K562 (cell line): ENCODE results near the gene UNKL. TPM values are rescaled to one million over a fixed set of nuclear protein-coding genes. Genes with fewer than 3 reads are reported as not detected.

ENCODE experiments used
- ATAC-seq: fragments of 200-7000 bp; cut with Tn5 transposase; 3 replicates; pipeline ENCODE4 v1.9.1; 2020; ENCODE audit warnings: moderate library complexity
- BruUV-seq: library from RNA; stranded (reverse); fragments of 400-500 nt; replicated peaks from 2 replicates; lab custom pipeline; 2021; lab: Mats Ljungman, UMichigan
- CTCF ChIA-PET: fragments of 300-600 bp; formaldehyde crosslinking; extraction: SDS; loops from one replicate; lab custom pipeline; 2021; ENCODE audit warnings: low intra/inter-chr PET ratio; lab: Yijun Ruan, JAX
- POLR2A ChIA-PET: fragments of 300-600, 350-650 bp; sonication (Branson Sonifier 250); formaldehyde crosslinking; extraction: SDS; loops from one replicate; lab custom pipeline; 2021; ENCODE audit warnings: antibody characterized with exemption, inconsistent platforms; lab: Yijun Ruan, JAX
- DNase-seq, 4 experiments: peaks; one replicate each; pipeline versions ENCODE4 v3.0.0 to v3.0.0-alpha.2; 2011 to 2018; ENCODE audit warnings: low spot score in 3 of 4, mixed read lengths in 3 of 4; ENCODE audit errors: extremely low read depth in 1 of 4
- FAIRE-seq: peaks from 2 replicates; lab custom pipeline; 2011; peaks lifted over from hg19 to GRCh38; lab: Jason Lieb, UNC
- H2AFZ ChIP-seq: 2 replicates; pipeline ENCODE4 v1.6.0; 2011; ENCODE audit warnings: low read depth, low read length, control low read depth, inconsistent platforms
- H3K27ac ChIP-seq: fragments of 200-600 bp; 3 replicates; pipeline ENCODE4 v1.8.0; 2011; ENCODE audit warnings: low read depth, mild to moderate bottlenecking, control low read depth, inconsistent platforms, low read length, moderate library complexity, mixed read lengths; ENCODE audit errors: extremely low read depth
- H3K27me3 ChIP-seq, 2 experiments: fragments of 300-600 bp in 1 of 2; 2 replicates in 1 of 2; 3 replicates in 1 of 2; pipeline versions ENCODE4 v1.6.0 to v1.8.0; 2011; ENCODE audit warnings: inconsistent platforms in 2 of 2, low read length in 2 of 2, mild to moderate bottlenecking in 1 of 2, mixed read lengths in 1 of 2, moderate library complexity in 1 of 2; ENCODE audit not compliant: control insufficient read depth in 2 of 2, insufficient read depth in 2 of 2
- H3K36me3 ChIP-seq: fragments of 300-600 bp; 3 replicates; pipeline ENCODE4 v1.8.0; 2011; ENCODE audit warnings: mild to moderate bottlenecking, low read length, inconsistent platforms; ENCODE audit not compliant: control insufficient read depth, insufficient read depth
- H3K4me1 ChIP-seq, 2 experiments: fragments of 200-600 bp in 1 of 2; replicated peaks in 1 of 2; 2 replicates in 1 of 2; 3 replicates in 1 of 2; pipeline versions ENCODE4 v1.5.1 to v1.8.0; 2011; ENCODE audit warnings: inconsistent platforms in 2 of 2, low read length in 2 of 2, mild to moderate bottlenecking in 1 of 2, mixed read lengths in 1 of 2, moderate library complexity in 1 of 2; ENCODE audit not compliant: control insufficient read depth in 2 of 2, insufficient read depth in 2 of 2
- H3K4me2 ChIP-seq: 2 replicates; pipeline ENCODE4 v1.6.1; 2011; ENCODE audit warnings: low read length, control low read depth, inconsistent platforms, mixed read lengths; ENCODE audit not compliant: insufficient read depth
- H3K4me3 ChIP-seq: fragments of 200-600 bp; sonication (generic), shearing (Covaris generic); 2 replicates; pipeline ENCODE4 v1.5.1; 2016; ENCODE audit warnings: control low read depth, inconsistent platforms
- H3K79me2 ChIP-seq: fragments of 200-600 bp; 3 replicates; pipeline ENCODE4 v1.8.0; 2011; ENCODE audit warnings: low read length, inconsistent platforms; ENCODE audit not compliant: control insufficient read depth, insufficient read depth
- H3K9ac ChIP-seq, 2 experiments: 2 replicates each; pipeline versions ENCODE4 v1.6.0 to v1.6.1; 2011; ENCODE audit warnings: low read depth in 2 of 2, low read length in 2 of 2, control low read depth in 1 of 2, inconsistent platforms in 1 of 2, mild to moderate bottlenecking in 1 of 2, mixed read lengths in 1 of 2; ENCODE audit not compliant: insufficient read depth in 1 of 2
- H3K9me1 ChIP-seq: one replicate; pipeline ENCODE4 v1.6.0; 2011; ENCODE audit warnings: inconsistent platforms, mild to moderate bottlenecking, low read length, moderate library complexity; ENCODE audit not compliant: control insufficient read depth, insufficient read depth
- H3K9me3 ChIP-seq: replicated peaks from 2 replicates; pipeline ENCODE4 v1.5.1; 2011; ENCODE audit warnings: low read depth, low read length, inconsistent platforms; ENCODE audit not compliant: control insufficient read depth, insufficient read depth
- H4K20me1 ChIP-seq: replicated peaks from 2 replicates; pipeline ENCODE4 v1.6.1; 2011; ENCODE audit warnings: low read length, inconsistent platforms, mixed read lengths; ENCODE audit not compliant: control insufficient read depth, insufficient read depth
- GATA2 ChIP-seq: sonication (generic); formaldehyde crosslinking; IDR thresholded peaks from 2 replicates; pipeline ENCODE4 v1.4.0; 2020; ENCODE audit warnings: mild to moderate bottlenecking, missing genetic modification reagents
- ZBTB1 ChIP-seq: sonication (generic); formaldehyde crosslinking; IDR thresholded peaks from 2 replicates; pipeline ENCODE4 v1.8.1; 2023; ENCODE audit warnings: missing genetic modification reagents, low read depth, mild to moderate bottlenecking, borderline replicate concordance
- ZNF785 ChIP-seq: fragments of 250-450 bp; sonication (Bioruptor Pico); IDR thresholded peaks from 2 replicates; pipeline ENCODE4 v1.4.0; 2020; ENCODE audit warnings: mild to moderate bottlenecking
- WGBS: fragments of 100-300 bp; shearing (Covaris generic); methylation state at CpG from one replicate; pipeline ENCODE4 v1.1.6; 2016; ENCODE audit warnings: low coverage, mixed read lengths; ENCODE audit not compliant: insufficient coverage; ENCODE audit errors: missing lambda C conversion rate; 5-methylcytosine and 5-hydroxymethylcytosine counted together
- in situ Hi-C: fragments of 300-500 bp; cut with MboI; formaldehyde crosslinking; loops from 4 replicates; pipeline ENCODE4 v1.15.0; 2018; ENCODE audit warnings: inconsistent platforms, mixed read lengths
- intact Hi-C: fragments of 100-400 bp; cut with micrococcal nuclease; formaldehyde crosslinking; loops from 2 replicates; pipeline ENCODE4 v1.14.2; 2022
- polyA plus RNA-seq, 8 experiments: library from polyadenylated mRNA; depleted of rRNA in 4 of 8; stranded (reverse) in 5 of 8; unstranded in 3 of 8; fragments of >200 nt; fragmentation: Nextera tagmentation in 2 of 8; fragmentation: Illumina TruSeq in 1 of 8; extraction: Ambion mirVana in 2 of 8; extraction: Trizol in 1 of 8; gene quantifications; 2 replicates each; pipeline versions ENCODE4 v1.2.1 to v1.2.3, GENCODE V29; 2011 to 2014; ENCODE audit warnings: inconsistent platforms in 1 of 8, missing spikeins in 1 of 8
- total RNA-seq, 7 experiments: library from RNA; depleted of rRNA in 6 of 7; stranded (reverse); fragments of >200 nt in 6 of 7; fragmentation: Illumina TruSeq in 2 of 7; extraction: Trizol in 2 of 7; gene quantifications; 2 replicates each; pipeline versions ENCODE4 v1.2.1 to v1.2.3, GENCODE V29; 2011 to 2021; ENCODE audit warnings: low replicate concordance in 1 of 7
- TF ChIP-seq, protein P1 (sequence below): sonication (generic); formaldehyde crosslinking; IDR thresholded peaks from 2 replicates; pipeline ENCODE4 v1.9.0; 2022; ENCODE audit warnings: mild to moderate bottlenecking, missing genetic modification reagents

Gene UNKL
- total and polyA plus RNA-seq, 9 of the 15 experiments (the other 6 are each of a cell fraction or from before 2014, with no cell fraction given): 0.37 to 30.2 (median 5.1) TPM

DNA sequence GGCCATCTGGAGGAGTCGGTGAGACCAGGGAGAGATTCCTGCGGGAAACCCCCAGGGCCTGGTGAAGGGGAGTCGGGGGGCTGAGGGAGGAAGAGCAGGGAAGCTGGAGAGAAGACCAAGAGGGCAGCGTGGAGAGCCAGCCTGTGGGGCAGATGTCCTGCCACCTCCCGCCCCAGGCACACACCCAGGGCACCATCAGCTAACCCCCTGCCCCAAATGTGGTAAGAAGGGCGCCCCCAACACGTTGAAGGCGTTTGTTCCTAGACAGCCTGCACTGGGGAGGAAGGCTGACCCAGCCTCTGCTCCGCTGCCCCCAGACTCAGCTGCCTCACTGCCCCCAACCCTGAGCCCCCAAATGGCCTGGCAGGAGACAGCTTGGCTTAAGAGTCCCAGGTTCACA, 79.8 kb downstream of the UNKL start:
- BruUV-seq: TSS peak; percentile 62
- H3K27me3 ChIP-seq: peaks cover 6 to 19% of the 10 kb centered on the region in 2 experiments; a peak in 3 of 5 replicates

More for the DNA sequence above, 79.8 kb downstream of the UNKL start:
- H3K36me3 ChIP-seq: no peaks in the 10 kb centered on the region
- POLR2A ChIA-PET: interaction anchor here (0.6 to 1.3 kb wide), 6 partner anchors 10 to 199 kb away, joined by 3 to 7 read pairs (median 4); no protein-coding TSS in a partner anchor
- no peaks in the 10 kb centered on the region for H3K9me1 ChIP-seq
- no peaks in the 10 kb centered on the region for H3K79me2 ChIP-seq
- FAIRE-seq (no peak), DNase-seq (no peak), ATAC-seq (no peak)
- 0 out of 2 replicates have a peak, but pooled peaks cover 4% of the 10 kb centered on the region for H3K9me3 ChIP-seq
- H3K4me2 ChIP-seq: no peak overlapping the region
- in situ Hi-C loops (no loop called here), intact Hi-C loops (no loop called here)
- no peak overlapping the region for H3K4me3 ChIP-seq
- no peak overlapping the region for H3K27ac ChIP-seq
- TF ChIP-seq, protein P1, sequence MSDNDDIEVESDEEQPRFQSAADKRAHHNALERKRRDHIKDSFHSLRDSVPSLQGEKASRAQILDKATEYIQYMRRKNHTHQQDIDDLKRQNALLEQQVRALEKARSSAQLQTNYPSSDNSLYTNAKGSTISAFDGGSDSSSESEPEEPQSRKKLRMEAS (CRISPR knock-in tag): 0 out of 2 replicates have a peak, but pooled peaks have one; percentile 4
- no peak for TF ChIP-seq ZNF785
- 0 out of 2 replicates have a peak, but pooled peaks have one; percentile 42 for TF ChIP-seq ZBTB1 (CRISPR knock-in tag)
- TF ChIP-seq GATA2 (CRISPR knock-in tag): no peak
- H4K20me1 ChIP-seq: 0 out of 2 replicates have a peak, but pooled peaks cover 9% of the 10 kb centered on the region
- peaks cover 17 to 90% of the 10 kb centered on the region in 2 experiments for H3K4me1 ChIP-seq
- no peak overlapping the region for H2AFZ ChIP-seq
- WGBS: 3% methylated on average over 7 of the region's 9 CpGs
- CTCF ChIA-PET: no interaction called here
- 0 out of 4 replicates have a peak overlapping the region, but pooled peaks of 1 of the 2 experiments have one; percentile 28 for H3K9ac ChIP-seq
